GM18907 (cell line): ENCODE results near the gene SLC6A17.

Source experiments
- ATAC-seq: cut with Tn5 transposase; IDR thresholded peaks from one replicate; pipeline ENCODE4 v1.9.1; 2021; ENCODE audit warnings: mild to moderate bottlenecking, moderate library complexity; ENCODE audit not compliant: unreplicated experiment

Gene SLC6A17

DNA sequence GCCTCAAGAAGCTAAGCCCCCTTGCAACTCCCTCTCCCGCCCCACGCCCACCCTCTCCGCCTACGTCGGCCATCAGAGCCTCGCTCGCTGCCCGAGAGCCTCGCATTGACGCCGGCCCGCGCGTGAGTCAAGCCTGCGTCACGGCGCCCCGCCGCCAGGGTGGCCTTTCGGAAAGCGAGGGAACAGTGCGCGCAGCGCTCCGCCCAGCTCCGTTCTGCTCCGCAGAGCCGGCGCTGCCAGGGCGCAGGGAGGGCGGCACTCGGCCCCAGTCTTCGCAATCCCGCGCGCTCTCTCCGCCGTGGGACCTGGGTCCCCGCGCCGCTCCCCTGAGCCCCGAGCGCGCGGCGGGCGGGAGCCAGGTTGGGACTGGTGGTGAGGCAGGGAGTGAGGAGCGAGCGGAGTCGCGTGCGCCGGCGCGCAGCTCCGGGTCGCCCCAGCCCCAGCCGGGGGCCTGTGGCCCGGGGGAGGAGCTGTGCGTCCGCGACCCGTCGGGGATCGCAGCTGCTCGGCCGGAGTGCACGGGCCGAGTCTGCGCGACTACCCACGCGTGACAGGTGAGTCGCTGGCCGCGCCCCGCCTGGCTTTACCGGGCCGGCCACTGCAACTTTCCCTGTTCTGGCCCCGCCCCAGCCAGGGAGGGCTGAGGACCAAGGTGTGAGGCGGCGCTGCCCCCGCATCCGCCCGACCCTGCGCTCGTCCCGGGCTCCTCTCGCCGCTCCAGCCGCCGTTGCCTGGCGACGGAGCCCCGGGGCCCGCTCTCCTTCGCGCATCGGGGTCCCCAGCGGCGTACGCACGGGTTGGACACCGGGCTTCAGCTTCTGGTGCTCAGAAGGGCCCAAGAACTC lies at the start of gene SLC6A17:
Gene SLC6A17, plus strand, starts transcription at position 165 of the 845 bp plus-strand sequence. CDS start 16,436 bp downstream, outside the sequence.
- no peak for ATAC-seq

DNA sequence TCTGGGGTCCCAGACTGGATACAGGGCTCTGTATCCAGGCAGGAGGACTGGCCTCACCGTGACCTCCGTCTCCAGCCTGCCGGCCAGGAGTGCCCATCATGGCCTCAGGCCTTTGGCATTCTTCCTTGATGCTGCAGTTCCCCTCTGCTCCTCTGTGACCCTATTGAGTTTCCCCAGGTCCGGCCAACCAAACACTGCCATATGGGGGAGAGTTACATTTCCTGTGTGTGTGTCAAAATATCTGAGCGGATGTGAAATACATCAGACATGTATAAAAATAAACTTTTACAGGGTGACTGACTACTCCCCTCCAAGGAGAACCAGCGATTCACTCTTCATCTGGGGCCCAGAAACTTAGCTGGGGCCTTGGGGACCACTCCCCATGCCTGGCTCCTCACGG lies 48.2 kb upstream of the SLC6A17 start:
- ATAC-seq, result no peak

DNA sequence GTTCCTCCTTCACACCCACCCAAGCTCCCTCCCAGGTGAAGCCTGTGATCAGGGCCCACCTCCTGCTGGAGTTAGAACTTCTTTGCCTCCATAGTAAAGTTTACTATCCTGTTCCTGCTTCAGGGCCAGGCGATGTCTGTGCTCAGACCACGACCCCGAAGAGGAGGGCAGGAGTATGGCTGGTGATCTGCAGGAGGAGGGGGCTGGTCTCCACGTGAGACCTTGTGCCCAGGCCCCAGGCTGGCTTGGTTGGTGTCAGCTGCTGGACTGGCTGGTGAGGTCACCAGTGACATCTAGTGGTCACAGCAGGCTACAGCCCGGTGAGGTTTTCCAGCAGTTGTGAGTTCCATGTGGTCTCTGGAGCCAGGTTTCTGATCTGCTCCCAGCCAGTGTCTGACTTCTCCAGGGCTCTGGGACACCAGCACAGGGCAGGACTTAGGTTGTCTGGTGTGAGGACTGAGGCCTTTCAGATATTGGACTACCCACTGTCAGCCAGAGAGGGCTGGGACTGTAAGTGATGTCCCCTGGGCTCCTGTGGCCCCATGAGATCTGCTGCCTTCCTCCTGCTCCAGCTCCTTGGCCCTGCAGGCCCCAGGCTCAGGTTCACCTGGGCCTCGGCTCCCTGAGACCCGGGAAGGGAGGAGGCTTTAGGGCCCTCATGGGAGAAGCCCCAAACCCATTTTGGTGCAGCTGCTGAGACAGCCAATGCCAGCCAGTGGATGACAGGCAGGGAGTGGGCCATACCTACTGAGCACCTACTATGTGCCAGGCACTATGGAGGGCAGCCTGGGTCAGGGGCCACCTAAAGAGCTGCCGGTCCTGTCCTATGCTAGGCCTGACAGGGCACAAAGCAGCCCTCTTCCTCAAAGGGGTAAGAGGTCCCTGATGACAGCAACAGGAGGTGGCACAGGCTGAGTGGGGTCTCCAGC lies 44.0 kb upstream of the SLC6A17 start:
- peak; percentile 70 for ATAC-seq

DNA sequence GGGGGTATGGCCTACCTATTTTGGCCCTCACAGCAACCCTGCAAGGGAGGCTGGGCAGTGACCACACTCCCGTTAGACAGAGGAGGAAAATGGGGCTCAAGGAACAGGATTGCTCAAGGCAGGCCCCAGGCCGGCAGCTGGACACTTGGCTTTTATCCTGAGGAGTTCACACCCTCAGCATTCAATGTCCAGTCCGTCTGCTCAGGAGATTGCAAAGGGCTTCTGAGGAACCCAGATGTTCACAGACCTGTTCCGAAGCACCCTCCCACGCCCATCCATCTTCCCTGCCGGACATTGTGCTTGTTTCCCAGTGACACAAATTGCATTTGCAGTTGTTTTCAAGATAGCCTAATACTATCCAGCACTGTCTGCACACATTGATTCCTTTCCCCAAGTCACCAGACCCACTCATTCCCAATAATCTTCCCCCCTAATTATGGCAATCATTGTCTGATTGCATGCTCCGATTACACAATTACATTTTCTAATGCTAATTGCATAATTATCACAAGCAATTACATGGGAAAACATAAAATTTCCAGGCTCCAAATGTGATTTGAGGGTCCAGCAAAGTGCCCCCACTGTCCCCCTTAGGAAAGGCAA lies 42.3 kb upstream of the SLC6A17 start:
- ATAC-seq, result no peak

DNA sequence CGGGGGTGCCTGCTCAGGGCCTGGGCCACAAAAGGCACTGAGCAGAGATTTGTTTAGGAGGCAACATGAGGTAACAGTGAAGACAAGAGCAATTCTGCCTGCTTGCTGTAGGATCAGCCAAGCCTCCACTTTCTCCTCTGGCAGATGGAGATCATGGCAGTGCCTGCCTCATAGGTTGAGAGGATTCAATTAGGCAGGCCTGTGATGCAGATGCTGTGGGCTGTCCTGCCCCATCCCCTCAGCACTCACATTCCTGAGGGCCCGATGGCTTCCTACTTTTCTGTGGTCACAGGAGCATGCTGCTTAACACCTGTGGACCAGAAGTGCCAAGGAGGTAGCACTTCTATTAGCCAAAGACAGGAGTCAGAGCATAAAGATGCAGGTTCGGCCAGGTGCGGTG lies 39.2 kb upstream of the SLC6A17 start:
- ATAC-seq, result no peak

DNA sequence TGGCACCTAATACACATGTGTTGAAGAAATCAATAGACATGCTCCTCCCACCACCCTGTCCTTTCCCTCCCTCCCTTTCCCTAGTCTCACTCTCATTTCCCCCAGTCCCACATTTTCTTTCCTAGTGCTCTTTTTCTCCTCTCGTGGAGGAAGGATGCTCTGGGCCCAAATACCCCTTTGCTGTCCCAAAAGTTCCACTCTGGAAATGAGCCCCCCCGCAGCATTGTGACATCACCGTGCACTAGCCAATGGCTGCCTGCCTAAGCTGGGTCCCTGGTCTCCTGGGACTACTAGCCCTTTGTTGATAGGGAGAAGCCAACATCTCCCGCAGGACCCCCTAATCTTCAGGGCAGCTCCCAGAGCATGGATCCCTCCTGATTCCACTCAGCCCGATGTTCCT lies 38.2 kb upstream of the SLC6A17 start, which contains the start of gene UBL4B:
Gene UBL4B, plus strand, starts transcription at position 301 of the 400 bp plus-strand sequence. Its CDS starts 92 bp downstream, at position 393.
- ATAC-seq, result no peak

DNA sequence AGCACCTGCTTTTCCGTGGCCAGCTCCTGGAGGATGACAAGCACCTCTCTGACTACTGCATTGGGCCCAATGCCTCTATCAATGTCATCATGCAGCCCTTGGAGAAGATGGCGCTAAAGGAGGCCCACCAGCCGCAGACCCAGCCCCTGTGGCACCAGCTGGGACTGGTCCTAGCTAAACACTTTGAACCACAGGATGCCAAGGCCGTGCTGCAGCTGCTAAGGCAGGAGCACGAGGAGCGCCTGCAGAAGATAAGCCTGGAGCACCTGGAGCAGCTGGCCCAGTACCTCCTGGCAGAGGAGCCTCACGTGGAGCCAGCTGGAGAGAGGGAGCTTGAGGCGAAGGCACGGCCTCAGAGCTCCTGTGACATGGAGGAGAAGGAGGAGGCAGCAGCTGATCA lies 37.6 kb upstream of the SLC6A17 start:
- no peak for ATAC-seq

DNA sequence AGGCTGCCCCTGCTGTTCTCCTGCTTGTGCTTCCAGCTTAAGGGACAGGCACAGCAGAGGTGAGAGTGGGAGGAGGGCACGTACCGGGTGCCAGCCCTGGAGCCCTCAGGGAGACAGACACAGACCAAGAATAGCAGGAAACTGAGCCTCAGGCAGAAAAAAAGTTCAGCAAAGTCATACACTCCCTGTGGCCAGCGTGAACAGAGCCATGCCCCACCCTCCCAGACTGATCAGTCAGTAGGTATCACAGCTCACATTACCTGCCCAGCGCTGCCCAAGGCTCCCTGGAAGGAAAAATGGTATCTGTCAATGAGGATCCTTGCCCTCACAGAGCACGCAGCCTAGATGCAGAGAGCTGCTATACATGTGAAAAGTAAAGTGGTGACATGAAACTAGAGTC lies 36.7 kb upstream of the SLC6A17 start:
- ATAC-seq, result no peak

DNA sequence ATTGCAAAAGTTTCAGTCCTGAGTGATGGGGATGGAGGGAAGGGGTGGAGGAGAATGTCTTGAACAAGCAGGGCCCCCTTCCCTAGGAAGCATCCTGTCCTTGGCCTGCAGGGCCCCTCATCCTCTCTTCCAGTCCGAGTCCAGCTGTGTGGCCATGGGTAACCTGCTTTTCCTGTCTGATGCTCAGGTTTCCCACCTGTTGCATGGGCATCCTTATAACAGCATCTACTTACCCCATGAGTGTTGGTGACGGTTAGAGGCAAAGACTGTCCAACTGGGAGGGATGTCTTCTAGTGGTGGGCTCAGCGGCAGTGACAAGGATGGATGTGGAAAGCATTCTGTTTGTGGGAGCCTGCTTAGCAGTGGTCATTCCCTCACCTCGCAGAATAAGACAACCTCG lies 36.1 kb upstream of the SLC6A17 start:
- ATAC-seq, result no peak

DNA sequence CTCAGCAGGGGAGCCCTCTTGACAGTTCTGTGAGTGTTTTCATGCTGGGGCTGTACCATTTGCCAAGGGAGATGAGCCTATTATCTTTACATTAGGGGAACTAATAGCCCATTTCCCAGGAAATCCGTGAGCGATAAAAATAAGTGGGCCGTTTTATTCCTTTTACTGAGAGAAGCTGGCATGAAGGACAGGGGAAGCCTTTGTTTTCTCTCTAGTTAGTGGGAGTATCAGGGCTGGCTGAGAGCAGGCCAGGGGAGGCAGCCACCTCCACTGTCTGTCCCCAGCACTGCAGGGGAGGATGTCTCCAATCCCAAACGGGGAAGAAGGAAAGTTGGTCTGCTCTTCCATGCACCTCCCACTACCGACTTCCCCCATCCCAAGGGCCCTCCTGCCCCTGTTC lies 35.5 kb upstream of the SLC6A17 start:
- ATAC-seq, result no peak

DNA sequence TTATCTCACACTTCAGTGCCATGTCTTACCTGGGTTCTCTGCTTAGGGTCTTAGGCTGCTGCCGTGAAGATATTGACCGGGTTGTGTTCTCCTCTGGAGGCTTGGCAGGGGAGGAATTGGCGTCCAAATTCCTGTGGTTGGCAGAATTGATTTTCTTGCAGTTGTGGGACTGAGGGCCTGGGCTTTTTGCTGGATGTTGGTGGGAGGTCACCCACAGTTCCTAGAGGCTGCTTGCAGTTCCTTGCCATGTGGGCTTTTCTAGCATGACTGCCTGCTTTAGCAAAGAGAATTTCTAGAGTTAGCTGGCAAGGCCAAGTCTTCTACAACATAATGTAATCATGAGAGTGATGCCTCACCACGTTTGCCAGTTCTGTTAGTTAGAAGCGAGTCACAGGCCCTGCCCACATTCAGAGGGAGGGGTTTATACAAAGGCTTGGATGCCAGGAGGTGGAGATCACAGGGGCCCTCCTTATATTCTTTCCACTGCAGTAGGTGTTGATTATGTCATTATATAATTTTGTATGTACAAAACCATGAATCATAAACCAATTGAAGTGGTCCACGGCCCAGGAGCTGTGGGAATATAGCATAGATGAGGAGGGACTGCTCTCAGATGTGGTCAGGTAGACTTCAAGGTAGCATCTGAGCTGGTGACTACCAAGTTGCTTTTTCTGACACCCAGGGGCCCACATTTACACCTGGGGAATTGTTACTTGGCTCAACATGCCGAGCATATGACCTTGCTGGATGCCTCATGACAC lies 31.5 kb upstream of the SLC6A17 start:
- no peak for ATAC-seq

DNA sequence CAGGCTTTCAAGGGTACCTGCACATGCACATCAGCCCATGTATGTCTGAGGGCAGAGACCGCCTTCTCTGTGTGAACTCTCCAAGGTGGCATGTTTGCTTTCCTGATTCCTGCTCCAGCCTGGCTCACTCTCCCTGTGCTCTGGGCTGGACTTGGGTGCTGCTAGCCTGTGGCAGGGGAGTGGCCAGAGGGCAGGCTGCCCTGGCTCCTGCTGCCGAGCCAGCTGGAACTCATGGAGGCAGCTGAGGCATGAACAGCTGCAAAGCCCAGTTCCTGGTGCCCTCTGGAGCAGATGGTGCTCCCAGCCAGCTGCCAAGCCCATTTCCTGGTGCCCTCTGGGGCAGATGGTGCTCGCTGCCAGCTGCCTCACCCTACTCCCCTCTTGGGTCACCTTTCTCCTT lies 30.5 kb upstream of the SLC6A17 start:
- no peak for ATAC-seq

DNA sequence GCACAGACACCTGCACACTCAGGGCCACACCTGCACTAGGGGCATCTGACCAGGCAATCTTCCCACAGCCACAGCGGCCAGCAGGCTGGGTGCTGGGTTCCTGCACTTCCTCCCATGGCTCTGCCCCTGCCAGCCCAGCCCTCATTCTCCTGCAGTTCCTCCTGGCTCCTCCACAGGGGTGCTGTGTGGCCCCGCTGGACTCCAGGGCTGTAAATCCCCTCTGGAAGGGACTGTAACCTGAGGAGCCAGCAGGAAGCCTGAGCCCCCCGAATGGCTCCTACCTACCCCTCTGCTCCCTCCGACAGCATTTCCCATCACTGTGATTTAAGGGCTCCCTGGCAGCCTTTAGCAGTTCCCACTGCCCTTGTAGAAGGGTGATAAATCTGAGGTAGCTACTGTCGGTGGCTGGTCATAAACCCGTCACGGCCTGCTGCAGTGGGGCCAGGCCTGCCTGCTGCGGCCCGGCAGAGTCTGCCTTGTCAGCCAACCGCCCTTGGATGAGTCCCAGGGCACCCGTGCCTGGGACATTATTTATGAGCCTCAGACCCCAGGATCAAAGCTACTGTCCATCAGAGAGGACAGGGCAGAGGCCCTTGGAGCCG lies 29.2 kb upstream of the SLC6A17 start:
- no peak for ATAC-seq

DNA sequence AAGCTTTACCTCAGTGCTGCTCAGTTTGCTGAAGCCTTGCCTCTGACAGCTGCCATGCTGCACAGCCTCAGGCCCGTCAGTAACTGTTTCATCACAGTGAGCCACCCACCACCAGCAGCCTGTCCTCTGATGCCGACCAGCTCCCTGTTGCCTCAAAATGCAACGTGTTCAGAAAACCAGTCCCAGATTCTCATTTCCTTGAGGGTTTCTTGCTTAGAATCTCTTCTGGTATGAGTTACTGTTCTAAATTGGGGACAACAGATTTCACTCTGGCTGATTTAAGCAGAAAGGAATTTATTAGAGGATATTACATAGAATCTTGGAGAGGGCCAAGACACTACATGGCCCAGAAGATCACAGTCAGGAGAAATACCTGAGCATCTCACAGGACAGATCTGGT lies 27.1 kb upstream of the SLC6A17 start:
- no peak for ATAC-seq

DNA sequence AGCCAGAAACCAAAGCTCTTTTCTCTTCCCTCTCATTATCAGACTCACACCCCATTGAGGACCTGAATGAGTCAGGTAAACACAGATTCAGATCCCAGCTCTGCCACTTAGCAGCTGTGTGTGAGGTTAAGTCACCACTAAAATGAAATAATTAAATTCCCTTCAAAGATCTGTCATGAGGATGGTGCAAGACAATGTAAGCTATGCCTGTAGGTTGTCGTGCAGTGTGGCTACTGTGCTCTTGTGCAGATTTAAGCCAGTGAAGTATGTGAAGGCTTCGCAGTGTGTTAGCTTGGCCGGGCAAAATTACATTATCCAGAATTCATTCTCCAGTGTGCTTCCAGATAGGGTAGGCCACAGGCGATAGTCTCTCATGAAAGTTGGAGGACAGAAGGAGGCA lies 24.5 kb upstream of the SLC6A17 start:
- no peak for ATAC-seq

DNA sequence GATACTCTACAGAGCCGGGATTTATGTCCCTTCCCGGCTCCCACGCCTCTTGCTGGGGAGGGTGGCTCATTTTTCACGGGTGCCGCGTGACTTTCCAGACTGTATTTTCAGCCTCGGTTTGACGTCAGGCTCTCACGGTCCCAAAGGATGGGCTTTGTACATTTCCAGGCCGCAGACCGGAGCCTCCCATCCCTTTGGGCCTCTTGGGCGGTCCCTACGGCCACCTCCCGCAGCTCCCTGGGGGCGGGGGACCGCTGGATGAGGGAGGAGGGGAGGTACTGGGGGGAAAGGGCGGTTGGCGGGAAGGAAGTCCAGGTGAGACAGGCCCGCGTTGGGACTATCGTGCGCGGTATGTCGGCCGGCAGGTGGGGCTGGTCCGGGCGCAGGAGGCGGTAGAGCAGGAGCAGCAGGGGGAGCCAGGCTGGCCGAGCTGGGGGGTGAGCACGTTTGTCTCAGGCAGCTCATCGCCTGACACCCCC lies 20.1 kb upstream of the SLC6A17 start:
- ATAC-seq, result no peak

DNA sequence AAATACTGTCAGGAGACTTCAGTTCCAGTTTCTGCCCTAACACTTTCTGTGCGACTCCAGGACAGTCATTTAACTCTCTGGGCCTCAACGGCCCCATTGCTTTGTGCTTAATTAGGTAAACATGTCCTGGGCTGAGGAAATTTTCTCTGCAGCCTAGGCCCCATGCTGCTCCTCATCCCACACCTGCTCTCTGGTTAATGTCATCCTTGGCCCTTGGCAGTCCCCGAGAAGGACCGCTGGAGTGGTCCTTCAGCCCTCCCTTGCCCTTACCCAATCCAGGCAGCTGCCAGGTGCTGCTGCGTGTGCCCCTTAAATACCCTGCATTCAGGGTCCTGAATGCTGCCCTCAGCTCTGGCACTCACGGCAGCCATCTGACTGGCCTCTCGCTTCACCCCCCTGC lies 19.3 kb upstream of the SLC6A17 start:
- no peak for ATAC-seq

DNA sequence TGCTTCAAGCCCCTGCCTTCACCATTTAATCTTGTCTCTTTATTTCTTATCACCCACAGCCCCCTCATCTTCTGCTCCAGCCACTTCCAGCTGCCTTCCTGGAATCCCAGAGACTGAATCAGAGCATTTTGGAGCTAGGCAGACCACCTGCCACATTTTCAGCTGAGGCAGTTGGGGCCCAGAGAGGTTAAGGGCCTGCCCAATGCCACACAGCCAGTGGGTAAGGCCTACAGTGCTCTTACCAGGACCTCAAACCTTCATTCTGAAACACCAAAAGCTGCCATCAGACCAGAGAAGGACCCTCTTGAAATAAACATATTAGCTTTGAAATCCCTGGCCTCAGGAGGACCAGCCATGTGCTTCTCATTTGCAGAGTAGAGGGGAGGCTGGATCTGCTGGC lies 17.6 kb upstream of the SLC6A17 start:
- ATAC-seq, result no peak

DNA sequence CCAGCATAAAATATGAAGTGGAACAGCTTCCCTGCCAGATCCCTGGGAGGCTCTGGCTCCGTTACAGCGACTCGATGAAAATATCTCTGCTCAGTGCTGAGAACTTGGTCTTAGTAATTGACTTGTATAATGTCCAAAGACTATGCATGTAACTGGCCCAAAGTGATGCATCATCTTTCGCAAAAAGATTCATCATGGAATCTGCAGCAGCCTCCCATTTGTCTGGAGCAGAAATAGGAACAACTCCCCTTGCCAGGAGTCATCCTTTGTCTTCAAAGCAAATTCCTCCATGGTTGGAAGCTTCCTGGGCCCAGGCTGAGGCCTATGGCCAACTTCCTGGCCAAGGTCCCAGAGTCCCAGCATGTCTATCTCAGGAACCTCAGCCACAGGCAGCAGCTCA lies 16.9 kb upstream of the SLC6A17 start:
- no peak for ATAC-seq

DNA sequence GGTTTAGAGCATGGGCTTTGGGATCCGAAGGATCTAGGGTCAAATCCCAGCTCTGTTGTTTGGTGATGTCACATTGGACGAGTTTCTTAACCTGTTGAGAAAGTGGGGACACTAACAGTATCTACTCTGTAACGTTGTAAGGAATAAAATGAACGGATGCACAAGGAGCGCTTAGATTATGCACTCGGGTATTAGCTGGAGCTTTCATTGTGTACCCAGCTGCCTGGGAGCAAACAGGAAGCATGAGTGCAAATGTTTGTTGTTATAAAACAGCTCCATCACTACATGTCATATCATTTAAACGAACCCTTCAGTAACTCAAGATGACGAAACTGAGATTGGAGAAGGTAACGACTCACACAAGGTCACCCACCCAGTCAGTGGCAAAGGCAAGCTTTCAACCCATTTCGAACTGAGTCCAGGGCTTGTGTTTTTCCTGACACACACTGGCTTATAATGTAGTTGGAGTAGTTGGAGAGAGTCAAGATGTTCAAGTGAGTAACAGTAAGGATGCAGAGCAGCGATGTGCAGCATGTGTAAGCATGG lies 16.2 kb upstream of the SLC6A17 start:
- no peak for ATAC-seq
